Hematopoietic multipotent progenitor cell treated with erythropoietin and hydrocortisone succinate and interleukin-3 and kit ligand, for 15 days (in vitro differentiated cells): ENCODE results near the gene AXIN2.

Experiments
- DNase-seq: peaks from one replicate; pipeline ENCODE4 v3.0.0-alpha.2; 2015; ENCODE audit warnings: low spot score

Gene AXIN2, protein sequence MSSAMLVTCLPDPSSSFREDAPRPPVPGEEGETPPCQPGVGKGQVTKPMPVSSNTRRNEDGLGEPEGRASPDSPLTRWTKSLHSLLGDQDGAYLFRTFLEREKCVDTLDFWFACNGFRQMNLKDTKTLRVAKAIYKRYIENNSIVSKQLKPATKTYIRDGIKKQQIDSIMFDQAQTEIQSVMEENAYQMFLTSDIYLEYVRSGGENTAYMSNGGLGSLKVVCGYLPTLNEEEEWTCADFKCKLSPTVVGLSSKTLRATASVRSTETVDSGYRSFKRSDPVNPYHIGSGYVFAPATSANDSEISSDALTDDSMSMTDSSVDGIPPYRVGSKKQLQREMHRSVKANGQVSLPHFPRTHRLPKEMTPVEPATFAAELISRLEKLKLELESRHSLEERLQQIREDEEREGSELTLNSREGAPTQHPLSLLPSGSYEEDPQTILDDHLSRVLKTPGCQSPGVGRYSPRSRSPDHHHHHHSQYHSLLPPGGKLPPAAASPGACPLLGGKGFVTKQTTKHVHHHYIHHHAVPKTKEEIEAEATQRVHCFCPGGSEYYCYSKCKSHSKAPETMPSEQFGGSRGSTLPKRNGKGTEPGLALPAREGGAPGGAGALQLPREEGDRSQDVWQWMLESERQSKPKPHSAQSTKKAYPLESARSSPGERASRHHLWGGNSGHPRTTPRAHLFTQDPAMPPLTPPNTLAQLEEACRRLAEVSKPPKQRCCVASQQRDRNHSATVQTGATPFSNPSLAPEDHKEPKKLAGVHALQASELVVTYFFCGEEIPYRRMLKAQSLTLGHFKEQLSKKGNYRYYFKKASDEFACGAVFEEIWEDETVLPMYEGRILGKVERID

DNA sequence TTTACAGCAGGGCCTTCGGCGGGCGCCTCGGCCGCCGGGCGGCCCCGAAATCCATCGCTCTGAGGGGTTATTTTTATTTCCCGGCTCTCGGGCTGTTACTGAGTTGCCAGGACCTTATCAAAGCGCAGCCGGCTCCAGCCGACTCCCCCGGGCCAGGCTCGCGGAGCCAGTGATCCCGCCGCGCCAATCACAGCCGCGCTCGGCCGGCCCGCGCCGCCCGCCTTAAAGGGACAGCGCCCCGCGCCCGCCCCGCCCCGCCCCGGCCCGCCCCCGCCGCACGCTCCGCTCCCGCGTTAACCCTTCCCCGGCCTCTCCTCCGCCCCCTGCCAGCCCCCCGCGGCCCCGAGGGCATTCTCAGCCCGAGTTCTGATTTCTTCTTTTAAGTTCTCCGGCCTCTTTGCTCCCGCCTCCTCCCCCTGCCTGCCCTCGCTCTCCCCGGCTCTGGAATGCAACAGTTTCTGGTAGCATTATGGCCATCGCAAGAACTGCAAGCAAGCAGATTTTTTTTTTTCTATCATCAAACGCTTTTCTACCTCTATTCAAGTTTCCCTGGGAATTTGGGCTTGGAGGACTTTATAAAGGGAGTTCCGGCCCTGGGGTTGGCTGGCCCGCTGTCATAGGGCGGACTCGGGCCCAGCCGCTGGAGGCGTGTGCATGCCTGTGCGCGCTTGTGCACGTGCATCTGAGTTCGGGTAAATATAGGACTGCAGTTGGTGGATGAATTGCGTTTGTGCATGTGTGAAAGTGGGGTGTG lies at the start of gene AXIN2:
Gene AXIN2, minus strand, starts transcription at position 197 of the 754 bp plus-strand sequence. CDS start 3,028 bp downstream, outside the sequence.
- no peak for DNase-seq

DNA sequence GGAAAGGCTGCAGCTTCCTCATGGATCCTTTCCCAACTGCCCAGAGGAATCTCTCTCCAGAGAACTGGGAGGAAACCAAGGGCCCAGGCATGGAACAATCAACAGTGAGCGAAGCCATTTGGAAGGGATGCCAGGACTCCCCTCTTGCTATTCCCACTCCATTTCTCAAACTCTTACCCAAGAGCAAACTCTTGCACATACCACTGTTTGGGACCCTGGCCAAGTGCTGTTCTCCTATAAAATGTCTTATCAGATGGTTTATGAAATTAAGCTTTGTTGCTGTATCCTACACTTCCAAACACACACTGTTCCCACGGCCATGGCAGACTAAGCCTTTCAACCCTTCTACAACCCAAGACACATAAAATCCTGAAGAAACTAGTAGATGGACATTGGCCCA lies 48.3 kb upstream of the AXIN2 start:
- no peak for DNase-seq

DNA sequence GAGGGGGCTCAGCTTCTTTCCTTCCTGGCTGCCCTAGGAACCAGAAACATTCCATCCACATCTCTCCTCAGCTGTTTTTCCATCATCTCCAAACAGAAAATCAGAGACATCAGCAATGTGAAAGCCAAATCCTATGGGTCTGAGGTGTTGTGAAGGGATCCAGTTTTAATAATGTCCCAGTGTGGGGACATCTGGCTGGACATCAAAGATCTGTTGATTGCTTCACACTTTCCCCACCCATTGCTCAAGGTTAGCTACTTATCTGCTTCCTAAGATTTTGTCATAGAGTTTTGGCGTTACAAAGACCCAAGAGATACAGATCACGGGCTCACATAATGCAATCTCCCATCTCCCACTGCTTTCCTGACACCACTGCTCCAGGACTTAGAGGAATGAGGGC lies 47.8 kb upstream of the AXIN2 start:
- no peak for DNase-seq

DNA sequence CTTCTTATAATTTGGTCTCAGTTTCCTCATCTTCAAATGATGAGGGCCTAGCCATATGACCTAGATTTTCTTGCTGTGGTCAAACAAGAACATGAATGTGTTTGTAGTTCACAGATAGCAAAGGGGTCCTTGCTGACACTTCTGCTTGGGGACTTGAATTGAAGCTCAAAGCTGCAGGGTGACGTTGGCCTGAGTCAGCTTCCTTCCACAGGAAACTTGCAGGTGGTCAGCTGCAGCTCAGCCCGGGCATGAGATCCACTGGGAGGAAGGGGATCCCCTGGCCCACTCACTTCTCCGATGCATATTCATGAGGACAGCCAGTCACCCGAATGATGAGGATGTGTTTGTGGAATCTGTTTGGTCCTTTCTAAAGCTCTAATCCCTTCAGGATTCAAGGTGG lies 42.6 kb upstream of the AXIN2 start:
- DNase-seq: no peak

DNA sequence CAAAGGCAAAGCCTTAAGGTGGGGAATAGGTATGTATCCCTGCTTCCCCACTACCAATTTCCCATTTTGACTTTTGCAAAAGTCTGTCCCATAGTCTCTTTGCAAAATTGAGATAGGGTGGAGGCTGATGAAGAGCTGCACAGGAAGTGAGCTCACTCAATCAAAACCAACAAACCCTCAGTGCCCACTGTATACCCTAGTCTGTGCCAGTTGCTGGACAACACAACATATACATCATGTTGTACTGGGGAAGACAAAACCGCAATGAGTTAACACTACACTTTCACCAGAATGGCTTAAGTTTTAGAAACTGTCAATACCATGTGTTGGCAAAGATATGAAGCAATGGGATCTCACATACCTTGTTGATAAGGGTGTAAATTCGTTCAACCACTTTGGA lies 40.4 kb upstream of the AXIN2 start:
- no peak for DNase-seq

DNA sequence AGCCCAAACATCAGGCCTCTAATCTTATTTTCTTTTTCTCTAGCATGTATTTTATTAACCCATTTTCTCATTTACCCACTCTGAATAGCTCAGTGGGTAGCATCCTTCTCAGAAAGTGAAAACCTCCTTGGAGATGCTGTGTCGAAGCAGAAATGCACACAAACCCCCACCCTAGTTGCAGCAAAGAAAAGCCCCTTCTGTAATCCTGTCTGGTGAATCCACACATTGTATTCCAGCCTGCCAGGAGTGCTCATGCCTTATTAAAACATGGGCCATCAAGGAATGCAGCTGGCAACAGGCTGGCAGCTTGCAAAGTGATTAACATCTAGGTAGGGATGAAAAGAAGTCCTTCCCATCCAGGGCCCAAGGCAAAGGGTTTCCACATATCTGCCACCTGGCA lies 39.7 kb upstream of the AXIN2 start:
- DNase-seq: no peak

DNA sequence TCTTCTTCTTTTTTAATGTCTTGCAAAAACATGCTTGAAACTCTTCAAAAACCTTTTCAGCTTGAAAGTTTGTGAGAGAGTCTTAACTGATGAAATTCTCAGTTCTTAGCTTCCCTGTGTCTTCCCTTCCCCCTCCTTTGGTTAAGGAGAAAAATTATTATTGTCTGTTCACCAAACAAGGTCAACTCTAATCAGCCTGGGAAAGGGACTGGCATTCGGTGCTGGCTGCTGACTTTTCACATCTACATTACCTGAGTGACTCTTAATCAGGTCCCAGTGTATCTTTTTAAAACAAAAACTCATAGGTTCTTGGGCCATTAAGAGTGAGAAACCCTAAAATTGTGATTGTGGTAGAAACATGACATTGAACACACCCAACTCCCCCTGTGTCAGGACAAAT lies 39.1 kb upstream of the AXIN2 start:
- no peak for DNase-seq

DNA sequence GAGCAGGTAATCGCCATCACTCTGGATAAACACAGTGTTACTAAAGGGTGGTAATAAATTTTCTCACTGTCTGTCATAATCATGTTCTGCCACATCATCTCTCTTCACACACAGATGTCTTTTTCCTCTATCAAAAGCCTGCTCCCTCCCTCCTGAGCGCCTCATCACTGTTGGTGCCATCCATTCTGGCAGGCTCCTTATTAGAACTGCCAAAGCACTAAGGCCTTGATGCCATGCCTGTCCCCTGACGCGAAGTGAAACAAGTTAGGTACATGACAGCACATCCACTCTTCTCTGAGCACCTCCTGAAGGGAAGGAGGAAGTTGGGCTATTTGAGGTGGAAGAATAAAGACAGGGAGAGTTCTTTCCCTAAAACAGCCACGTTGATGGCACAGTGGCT lies 38.2 kb upstream of the AXIN2 start:
- DNase-seq: no peak

DNA sequence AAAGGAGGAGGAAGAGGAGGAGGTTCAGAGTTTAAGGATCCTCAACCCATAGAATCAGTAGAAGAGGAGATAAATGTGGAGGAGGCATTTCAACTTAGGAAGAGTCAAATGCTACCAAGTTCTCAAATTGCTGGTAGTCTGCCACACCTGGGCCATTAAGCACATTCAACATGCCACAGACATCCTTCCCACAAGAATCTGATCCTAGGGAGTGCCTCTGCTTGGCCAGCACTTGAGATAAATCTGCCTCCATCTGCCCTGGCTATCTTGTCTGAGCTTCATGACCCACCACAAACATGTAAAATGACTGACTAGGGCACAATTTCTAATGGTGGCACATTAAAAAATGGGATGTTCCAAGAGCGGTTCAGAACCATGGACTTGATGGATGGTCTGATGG lies 37.3 kb upstream of the AXIN2 start:
- no peak for DNase-seq

DNA sequence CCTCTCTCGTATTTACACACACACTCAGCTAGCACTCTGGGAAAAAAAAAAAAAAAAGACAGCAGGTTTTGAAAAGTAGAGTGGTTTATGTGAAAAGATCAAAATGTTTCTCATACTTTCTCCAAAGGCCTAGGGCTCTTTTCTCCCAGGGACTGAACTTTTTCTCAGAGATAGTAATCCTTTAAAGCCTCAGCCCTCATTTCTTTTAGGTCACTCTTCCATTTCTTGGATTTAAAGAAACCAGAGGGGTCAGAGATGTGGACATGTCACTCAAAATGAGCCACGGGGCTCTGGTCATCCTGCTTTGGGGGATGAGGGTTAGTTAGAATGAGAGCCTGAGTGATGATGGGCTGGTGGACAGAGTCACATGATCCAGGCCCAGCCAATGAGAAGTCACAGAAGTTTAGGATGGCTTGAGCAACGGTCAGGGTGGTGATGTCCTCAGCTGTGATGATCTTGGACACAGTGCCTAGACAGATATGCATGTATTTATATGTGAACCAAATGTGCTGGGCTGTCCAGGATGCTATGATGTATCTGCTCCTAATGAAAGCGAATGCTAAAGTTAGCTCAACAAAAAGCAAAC lies 33.7 kb upstream of the AXIN2 start:
- no peak for DNase-seq

DNA sequence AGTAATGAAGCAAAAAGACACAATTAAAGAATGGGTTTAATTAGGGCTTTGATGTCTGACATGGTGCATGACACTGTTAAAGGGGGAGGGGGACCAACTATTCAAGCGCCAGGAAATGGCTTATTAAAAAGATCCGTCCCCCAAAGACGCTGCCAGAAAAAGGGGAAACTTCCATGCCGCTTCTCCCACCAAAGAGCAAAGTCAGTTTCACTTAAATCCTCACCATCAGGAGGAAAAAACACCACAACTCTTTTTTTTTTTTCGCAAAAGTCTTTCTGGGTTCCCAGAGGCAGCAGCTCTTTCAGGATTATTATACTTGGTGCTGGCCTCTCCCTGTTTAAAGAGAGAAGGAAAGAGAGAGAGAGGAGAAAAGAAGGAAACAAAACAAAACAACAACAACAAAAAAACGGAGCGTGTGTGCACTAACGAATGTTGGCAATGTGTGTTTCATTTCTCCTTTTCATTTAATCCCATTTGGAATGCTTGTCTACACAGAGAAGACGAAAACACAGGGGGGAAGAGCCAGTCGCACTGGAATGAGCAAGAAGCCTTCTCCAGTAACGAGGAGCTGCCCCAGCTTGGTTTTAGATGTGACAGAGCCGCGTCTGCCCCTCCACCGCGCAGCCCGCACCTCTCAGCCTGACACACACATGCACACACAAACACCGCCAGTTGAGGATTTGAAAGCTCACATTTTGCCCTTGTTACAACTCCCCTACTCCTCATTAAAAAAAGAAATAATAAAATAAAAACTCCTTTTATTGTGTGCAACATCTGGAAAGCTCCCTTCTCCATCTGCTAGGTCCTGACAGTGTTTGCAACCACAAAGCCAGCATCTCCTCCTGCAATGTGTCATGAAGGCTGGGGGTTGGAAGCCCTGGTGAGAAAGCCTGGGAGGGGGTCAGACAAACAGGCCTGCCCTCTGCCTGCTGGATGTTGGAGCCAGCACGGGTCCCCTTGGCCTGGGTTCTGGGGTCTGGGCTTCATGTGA lies 32.7 kb upstream of the AXIN2 start:
- no peak for DNase-seq

DNA sequence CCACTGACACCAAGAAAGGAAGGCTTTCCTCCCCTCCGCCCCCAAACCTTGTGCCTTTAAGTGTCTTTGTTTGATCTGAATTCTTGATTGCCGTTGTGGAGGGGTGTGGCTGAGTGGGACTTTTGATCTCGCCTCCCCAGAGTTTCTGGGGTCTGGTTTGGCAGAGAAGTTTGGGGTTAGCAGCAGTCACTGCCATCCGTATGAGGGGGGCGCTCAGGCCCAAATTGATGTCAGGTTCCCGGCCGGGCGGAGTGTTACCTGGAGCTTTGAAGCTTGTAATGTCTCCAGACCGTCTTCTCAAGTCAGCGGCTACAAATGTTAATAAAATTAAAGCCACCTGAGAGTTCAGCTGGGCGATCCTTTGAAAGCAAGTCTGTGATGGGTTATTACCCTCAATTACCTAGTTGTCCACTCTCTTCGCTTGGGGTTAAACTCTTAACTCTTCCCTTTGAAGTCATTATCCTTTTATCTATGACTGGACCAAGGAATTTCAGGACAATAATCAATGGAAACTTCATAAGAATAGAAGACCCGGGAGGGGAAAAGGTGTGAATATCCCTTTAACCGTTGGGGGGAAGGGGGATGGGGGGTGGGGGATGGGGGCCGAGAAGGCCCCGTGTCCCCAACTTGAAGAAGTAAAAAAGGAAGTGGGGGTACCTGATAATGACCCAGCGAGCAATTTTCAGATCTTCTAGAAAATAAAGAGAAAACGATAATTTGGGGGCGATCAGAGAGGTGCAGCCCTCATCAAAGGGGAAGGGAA lies 31.8 kb upstream of the AXIN2 start:
- no peak for DNase-seq

DNA sequence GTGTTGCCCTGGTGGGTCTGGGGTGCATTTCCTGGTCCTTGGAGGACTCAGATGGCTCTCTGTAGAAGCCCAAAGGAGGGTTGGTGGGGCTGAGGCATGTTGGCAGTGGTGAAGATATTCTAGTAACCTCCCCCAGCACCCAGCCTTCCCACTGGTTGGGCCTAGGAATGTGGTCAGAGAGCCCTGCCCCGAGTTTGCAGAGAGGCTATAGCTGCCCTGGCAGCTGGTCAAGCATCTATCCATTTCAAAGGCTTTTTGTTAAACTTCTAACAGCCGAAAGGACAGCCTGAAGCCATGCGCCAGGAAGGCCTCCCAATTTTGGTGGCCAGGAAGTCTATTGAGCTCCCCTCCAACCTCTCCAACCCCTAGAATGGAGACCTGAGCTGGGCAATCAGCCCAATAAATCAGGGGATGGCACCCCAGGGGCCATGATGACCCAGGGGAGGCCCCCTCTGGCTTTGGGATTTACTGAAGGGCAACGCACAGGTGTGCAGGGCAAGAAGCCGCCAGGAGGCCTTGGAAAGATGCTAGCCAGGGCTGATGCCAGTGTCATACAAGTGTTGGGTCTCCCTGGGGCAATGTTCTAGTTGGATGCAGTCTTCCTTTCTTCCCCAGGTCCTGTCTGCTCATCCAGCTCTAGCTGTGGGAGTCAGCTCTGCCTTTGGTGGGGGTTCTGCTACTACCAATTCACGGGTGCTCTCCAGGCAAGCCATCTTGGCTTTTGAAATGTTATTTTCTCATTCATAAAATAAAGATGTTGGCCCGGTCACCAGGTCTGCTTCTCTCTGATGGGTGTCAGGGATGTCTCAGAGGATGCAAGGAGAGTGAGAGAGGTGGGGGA lies 30.9 kb upstream of the AXIN2 start:
- DNase-seq: no peak

DNA sequence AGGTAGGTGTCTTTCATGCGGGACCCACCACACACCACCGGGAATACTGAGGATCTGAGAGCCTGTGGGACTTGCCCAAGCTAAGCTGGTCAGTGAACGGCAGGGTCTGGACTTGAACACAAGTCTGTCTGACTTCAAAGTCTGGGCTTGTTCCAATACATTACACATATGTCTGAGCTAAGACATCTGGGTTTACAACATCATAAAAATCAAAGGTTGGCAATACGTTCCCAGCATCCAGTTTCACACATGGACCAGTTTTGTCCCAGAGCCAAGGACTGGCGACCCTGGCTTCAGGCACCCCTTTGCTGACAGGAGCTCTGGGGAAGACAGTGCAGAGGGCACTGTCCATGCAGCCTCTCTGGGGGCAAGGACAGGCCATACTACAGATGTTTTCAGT lies 27.9 kb upstream of the AXIN2 start:
- DNase-seq: no peak

DNA sequence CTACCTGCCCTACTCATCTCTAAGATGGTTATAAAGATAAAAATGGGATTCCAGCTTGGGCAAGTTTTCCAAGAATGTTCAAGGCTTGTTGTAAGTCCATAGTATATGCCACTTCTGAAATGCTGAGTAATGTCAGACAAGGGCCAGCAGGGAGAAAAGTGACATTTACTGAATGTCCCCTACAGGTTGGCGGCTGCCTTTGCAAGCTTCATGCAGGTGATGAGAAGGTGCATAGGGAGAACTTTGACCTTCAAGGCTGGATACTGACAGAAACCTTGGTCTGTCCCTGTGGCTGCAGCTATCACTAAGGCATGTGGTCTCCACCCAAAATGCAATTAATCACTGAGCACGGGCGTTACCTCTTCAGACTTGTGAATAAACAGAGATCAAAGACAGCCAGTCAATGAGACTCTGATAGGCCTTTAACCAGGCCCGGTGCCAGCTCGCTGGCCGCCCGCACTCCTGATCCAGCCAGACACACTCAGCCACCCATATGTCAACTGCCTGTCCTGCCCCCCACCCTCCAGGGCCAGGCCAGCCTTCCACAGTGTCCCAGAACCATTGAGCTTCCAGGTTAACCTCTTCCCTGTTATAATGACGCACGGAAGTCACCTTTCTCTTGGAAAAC lies 26.8 kb upstream of the AXIN2 start:
- DNase-seq: no peak

DNA sequence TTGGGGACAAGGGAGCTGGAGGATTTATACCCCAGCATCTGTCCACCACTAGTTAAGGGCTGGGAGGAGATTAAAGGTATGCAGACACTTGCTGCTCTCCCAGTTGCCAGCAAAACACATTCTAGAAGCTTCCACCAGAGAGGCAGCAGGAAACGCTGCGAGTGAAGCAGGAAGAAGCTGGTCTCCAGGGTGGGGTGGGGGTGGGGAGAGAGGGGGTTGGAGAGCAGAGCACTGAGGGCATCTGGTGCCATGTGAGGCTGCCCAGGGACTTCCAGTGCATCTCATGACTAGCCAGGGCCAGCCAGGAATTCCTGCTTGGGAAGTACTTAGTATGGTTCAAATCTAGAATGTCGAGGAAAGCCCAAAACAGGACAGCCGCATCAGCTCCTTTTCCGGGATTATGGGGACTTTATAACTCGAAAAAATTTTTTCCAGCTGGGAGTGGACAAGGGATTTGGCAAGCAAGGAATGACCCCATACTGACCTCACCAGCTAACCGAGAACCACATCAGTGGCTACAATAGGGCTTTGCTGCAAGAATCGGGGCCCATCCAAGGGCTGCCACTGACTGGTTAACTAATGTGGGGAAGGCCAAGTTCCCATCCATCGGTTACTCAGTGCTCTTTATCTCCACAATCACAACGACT lies 26.2 kb upstream of the AXIN2 start:
- no peak for DNase-seq

DNA sequence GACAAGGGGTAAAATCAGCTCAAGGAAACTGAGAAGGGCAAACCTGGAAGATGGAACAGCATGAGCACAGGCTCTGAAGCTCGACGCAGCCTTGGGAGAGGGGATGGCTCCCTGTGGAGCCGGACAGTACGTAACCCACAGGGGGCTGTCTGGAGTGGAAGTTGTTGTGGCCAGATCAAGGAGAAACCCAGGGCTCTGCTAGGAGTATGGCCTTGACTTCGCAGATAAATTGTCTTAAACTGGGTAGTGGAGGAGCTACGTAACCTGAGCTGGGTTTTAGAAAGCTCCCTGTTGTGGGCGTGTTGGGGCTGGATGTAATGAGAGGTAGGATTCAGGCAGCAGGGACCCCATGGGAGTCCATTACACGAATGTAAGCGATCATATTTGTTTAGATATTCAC lies 25.5 kb upstream of the AXIN2 start:
- DNase-seq: no peak
